WERI-Rb-1 (cell line): ENCODE measurements around the gene NOTUM.

Source experiments
- DNase-seq: peaks from one replicate; pipeline ENCODE4 v3.0.0-alpha.2; 2020
- H3K27ac ChIP-seq: fragments of 250-450 bp; sonication (Bioruptor Pico); 2 replicates; pipeline ENCODE4 v1.5.1; 2020; ENCODE audit warnings: mild to moderate bottlenecking, moderate library complexity
- H3K27me3 ChIP-seq: fragments of 250-450 bp; sonication (Bioruptor Pico); 2 replicates; pipeline ENCODE4 v1.5.1; 2021; ENCODE audit warnings: mild to moderate bottlenecking, low read depth, moderate library complexity; ENCODE audit not compliant: insufficient read depth, severe bottlenecking
- H3K36me3 ChIP-seq: fragments of 250-450 bp; sonication (Bioruptor Pico); 2 replicates; pipeline ENCODE4 v1.5.1; 2020; ENCODE audit warnings: mild to moderate bottlenecking, moderate library complexity
- H3K4me3 ChIP-seq: 2 replicates; pipeline ENCODE4 v1.5.1; 2011; ENCODE audit warnings: low read depth, mild to moderate bottlenecking, control low read depth, low read length
- H3K9me3 ChIP-seq: fragments of 250-450 bp; sonication (Bioruptor Pico); 2 replicates; pipeline ENCODE4 v1.5.1; 2021; ENCODE audit warnings: mild to moderate bottlenecking, moderate library complexity; ENCODE audit not compliant: severe bottlenecking
- CTCF ChIP-seq: IDR thresholded peaks from 2 replicates; pipeline ENCODE4 v1.5.1; 2011; ENCODE audit warnings: low read depth, mild to moderate bottlenecking, control low read depth, inconsistent platforms, low read length

NOTUM gene

GRCh38 chr17:81927152-81927652 lies 33.8 kb downstream of the NOTUM start:
- H3K9me3 ChIP-seq, result no peaks in the 10 kb centered on the region
- H3K4me3 ChIP-seq, result peak overlapping the region; percentile 70
- H3K27ac ChIP-seq, result peak overlapping the region; percentile 75
- TF ChIP-seq CTCF, result 0 out of 2 replicates have a peak, but pooled peaks have one; percentile 2
- no peaks in the 10 kb centered on the region for H3K27me3 ChIP-seq
- DNase-seq, result no peak
- H3K36me3 ChIP-seq, result peaks cover 16% of the 10 kb centered on the region

GRCh38 chr17:81926451-81927151 lies 34.4 kb downstream of the NOTUM start:
- DNase-seq, result peak; percentile 71
- Histone ChIP-seq H3K9me3 (no peaks in the 10 kb centered on the region), H3K27me3 (no peaks in the 10 kb centered on the region), H3K27ac (peak overlapping the region; percentile 75), H3K36me3 (peaks cover 21% of the 10 kb centered on the region), H3K4me3 (peak overlapping the region; percentile 70)
- TF ChIP-seq CTCF, result no peak

GRCh38 chr17:81925860-81926450 lies 35.0 kb downstream of the NOTUM start:
- Histone ChIP-seq H3K27ac (0 out of 2 replicates have a peak overlapping the region, but pooled peaks have one; percentile 75), H3K9me3 (no peaks in the 10 kb centered on the region), H3K27me3 (no peaks in the 10 kb centered on the region), H3K36me3 (peaks cover 24% of the 10 kb centered on the region), H3K4me3 (peak overlapping the region; percentile 70)
- no peak for DNase-seq
- TF ChIP-seq CTCF, result no peak

GRCh38 chr17:81924557-81925532 lies 36.1 kb downstream of the NOTUM start:
- peak; percentile 53 for DNase-seq
- no peaks in the 10 kb centered on the region for H3K9me3 ChIP-seq
- no peaks in the 10 kb centered on the region for H3K27me3 ChIP-seq
- peaks cover 32% of the 10 kb centered on the region for H3K36me3 ChIP-seq
- TF ChIP-seq CTCF, result no peak
- no peak overlapping the region for H3K4me3 ChIP-seq
- H3K27ac ChIP-seq, result peak overlapping the region; percentile 67

DNA sequence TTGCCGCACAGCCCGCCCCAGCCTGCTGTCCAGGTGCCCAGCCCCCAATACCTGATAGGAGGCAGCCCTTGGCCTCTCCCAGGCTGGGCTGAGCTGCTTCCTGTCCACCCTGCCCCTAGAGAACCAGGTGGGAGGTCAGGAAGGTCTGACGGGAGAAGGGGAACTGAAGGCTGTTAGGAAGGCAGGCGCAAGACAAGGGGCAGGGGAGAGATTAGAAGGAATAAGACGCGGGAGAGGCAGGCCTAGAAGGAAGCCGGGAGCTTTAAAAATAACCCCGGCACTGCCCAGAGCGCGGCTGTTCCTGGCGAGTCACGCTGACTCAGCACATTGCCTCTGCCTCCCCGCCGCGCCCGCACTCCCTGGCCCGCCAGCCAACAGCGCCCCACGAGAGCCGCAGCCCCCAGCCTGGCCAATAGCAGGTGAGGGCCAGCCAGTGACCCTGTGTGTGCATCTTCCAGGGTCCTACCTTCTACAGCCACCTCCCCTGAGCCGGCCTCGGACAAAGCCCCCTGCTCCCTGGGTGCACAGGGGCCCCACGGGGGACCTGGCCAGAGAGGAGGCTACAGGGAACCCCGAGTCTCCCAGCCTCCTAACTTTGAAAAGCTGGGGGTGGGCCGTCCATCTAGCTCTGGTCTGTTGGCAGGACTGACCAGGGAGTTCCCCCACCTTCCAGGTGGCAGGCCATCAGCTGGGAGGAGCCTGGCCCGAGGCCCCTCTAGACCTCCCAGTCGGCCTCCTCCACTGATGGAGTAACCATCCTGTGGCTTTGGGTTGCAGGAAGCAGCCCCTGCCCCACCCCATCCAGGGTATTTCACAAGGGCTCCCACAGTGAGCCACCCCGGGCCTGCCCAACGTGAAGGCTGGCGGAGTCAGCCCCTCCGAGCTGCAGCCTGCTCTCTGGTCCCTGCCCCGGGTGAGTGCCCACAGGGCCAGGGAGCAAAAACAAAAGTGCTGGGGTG lies 37.4 kb downstream of the NOTUM start:
- no peaks in the 10 kb centered on the region for H3K27me3 ChIP-seq
- no peak for TF ChIP-seq CTCF
- peak overlapping the region; percentile 67 for H3K27ac ChIP-seq
- peak overlapping the region; percentile 34 for H3K4me3 ChIP-seq
- H3K36me3 ChIP-seq, result peaks cover 35% of the 10 kb centered on the region
- H3K9me3 ChIP-seq, result no peaks in the 10 kb centered on the region
- DNase-seq, result peak; percentile 87
